Measurements from ENCODE around the gene TENT5D. TPM values are rescaled to one million over a fixed set of nuclear protein-coding genes. Genes with fewer than 3 reads are reported as not detected.

Gene TENT5D
- total and polyA plus RNA-seq, 9 donors = 0.05 TPM; not detected in 8

DNA sequence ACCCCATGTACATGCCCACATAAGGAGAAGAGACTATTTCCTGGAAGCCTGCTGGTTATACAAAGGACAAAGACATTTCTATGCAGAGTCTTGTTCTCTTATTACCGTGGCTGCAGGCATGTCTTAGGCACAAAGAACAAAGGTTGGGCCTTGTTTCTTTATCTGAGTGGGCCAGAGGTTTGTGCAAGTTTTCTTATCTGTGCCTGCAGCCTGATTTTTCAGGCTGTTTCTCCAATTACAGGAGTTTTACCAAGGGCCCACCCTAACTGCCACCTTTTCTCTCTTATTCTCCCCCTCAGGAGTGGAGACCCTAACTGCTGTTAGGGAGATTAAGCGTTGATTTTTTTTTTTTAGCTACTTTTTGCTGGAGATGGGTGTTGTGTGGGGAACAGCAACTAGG, 3.5 kb downstream of the TENT5D start:
- TF ChIP-seq, protein P1, sequence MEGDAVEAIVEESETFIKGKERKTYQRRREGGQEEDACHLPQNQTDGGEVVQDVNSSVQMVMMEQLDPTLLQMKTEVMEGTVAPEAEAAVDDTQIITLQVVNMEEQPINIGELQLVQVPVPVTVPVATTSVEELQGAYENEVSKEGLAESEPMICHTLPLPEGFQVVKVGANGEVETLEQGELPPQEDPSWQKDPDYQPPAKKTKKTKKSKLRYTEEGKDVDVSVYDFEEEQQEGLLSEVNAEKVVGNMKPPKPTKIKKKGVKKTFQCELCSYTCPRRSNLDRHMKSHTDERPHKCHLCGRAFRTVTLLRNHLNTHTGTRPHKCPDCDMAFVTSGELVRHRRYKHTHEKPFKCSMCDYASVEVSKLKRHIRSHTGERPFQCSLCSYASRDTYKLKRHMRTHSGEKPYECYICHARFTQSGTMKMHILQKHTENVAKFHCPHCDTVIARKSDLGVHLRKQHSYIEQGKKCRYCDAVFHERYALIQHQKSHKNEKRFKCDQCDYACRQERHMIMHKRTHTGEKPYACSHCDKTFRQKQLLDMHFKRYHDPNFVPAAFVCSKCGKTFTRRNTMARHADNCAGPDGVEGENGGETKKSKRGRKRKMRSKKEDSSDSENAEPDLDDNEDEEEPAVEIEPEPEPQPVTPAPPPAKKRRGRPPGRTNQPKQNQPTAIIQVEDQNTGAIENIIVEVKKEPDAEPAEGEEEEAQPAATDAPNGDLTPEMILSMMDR (IDR thresholded peaks at IDR 0.05) = no peak
- no peak for TF ChIP-seq POLR2A (IDR thresholded peaks at IDR 0.05)
- no peak for TF ChIP-seq EP300 (IDR thresholded peaks at IDR 0.05)
- intact Hi-C loops (cut with DNase I) = no loop called here
- H3K27ac ChIP-seq = no peak overlapping the region

DNA sequence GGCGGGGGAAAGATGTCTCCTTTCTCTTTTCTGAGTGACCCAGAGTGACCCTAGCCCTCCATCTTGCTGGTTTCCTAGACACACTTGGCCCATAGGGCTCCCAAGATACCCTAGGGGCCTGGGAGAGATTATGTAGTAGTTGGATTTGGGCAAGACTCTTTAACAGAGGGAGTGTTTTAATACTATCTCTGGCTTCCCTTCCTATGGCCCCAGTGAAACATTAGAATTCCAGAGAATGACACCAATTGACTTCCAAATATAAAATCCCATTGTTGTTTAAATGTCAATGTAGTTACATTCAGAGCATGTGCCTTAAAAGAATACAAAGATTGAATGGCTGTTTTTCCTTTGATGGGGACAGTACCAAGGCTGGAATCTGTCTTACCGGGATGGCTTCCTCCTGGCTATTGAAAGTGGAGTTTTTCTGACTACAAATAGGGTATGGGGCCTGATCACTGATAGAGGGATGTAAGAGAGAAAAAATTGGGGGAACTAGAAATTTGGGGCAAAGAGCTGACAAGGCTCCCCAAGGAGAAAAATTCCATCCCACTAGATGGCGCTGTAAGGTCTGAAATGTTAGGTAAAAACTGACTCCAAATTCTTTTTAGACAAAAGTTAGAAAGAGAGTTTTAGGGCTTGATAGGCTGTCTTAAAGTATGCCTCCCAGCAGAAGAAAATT, 10.7 kb downstream of the TENT5D start:
- intact Hi-C loops (cut with DNase I) = no loop called here
- 56 to 62% (median 58%) methylated on average over 3 of the region's 3 CpGs for WGBS, 3 donors
- Histone ChIP-seq H3K27ac (no peak overlapping the region), H3K27me3 (no peaks in the 10 kb centered on the region), H3K9me3 (no peaks in the 10 kb centered on the region), H3K4me3 (no peak overlapping the region), H3K4me1 (ENCODE audit: insufficient read depth) (no peaks in the 10 kb centered on the region), H3K36me3 (no peaks in the 10 kb centered on the region)
- TF ChIP-seq EP300 (IDR thresholded peaks at IDR 0.05) (no peak), POLR2A (IDR thresholded peaks at IDR 0.05) (no peak)
- TF ChIP-seq, protein P1 (IDR thresholded peaks at IDR 0.05) = no peak
- no peak for DNase-seq

More for the DNA sequence above, 3.5 kb downstream of the TENT5D start:
- Histone ChIP-seq H3K27me3 (no peaks in the 10 kb centered on the region), H3K36me3 (no peaks in the 10 kb centered on the region), H3K9me3 (no peaks in the 10 kb centered on the region), H3K4me1 (ENCODE audit: insufficient read depth) (no peaks in the 10 kb centered on the region), H3K4me3 (no peak overlapping the region)
- WGBS, 3 donors = 61 to 66% (median 62%) methylated on average over 2 of the region's 2 CpGs
- no peak for DNase-seq

DNA sequence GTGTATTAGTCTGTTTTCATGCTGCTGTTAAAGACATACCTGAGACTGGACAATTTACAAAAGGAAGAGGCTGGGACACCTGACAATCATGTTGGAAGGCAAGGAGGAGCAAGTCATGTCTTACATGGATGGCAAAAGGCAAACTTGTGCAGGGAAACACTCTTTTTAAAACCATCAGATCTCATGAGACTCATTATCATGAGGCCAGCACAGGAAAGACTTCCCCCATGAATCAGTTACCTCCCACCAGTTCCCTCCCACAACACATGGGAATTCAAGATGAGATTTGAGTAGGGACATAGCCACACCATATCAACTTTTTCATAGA, 11.2 kb downstream of the TENT5D start:
- no peak overlapping the region for H3K27ac ChIP-seq
- no peaks in the 10 kb centered on the region for H3K27me3 ChIP-seq
- TF ChIP-seq, protein P1 (IDR thresholded peaks at IDR 0.05) = no peak
- no peak for TF ChIP-seq POLR2A (IDR thresholded peaks at IDR 0.05)
- no peaks in the 10 kb centered on the region for H3K4me1 ChIP-seq (ENCODE audit: insufficient read depth)
- intact Hi-C loops (cut with DNase I) = no loop called here
- no peaks in the 10 kb centered on the region for H3K36me3 ChIP-seq
- no peak overlapping the region for H3K4me3 ChIP-seq
- DNase-seq = no peak
- no peaks in the 10 kb centered on the region for H3K9me3 ChIP-seq

DNA sequence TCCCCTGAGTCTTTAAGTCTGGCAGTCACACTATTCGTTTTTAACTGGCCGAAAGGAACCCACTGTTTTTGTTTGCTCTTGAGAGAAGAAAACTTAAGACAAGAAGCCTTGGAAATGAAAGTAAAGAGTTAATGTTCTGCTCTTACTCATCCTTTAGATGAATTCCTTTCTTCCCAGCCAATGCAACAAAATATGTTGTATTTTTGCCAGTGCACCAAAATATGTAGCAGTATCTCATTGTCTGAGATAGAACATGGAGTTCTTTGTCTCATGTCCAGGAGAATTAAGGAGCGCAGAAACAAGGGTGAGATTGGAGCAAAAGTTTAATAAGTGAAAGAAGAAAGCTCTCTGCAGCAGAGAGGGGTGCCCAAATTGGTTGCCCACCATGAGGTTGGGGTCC, 12.2 kb downstream of the TENT5D start:
- TF ChIP-seq EP300 (IDR thresholded peaks at IDR 0.05) (no peak), POLR2A (IDR thresholded peaks at IDR 0.05) (no peak)
- TF ChIP-seq, protein P1 (IDR thresholded peaks at IDR 0.05) = no peak
- DNase-seq = no peak
- Histone ChIP-seq H3K4me3 (no peak overlapping the region), H3K9me3 (no peaks in the 10 kb centered on the region), H3K27me3 (no peaks in the 10 kb centered on the region), H3K36me3 (no peaks in the 10 kb centered on the region), H3K27ac (no peak overlapping the region), H3K4me1 (ENCODE audit: insufficient read depth) (no peaks in the 10 kb centered on the region)
- intact Hi-C loops (cut with DNase I) = no loop called here
- WGBS, 3 donors = 60 to 76% (median 64%) methylated on average over 3 of the region's 3 CpGs
